SW 1271 (cell line): Measurements from ENCODE around the gene PRDM16.
"Not testable (repeated sequence)": the region's sequence is repeated elsewhere in the genome, so short reads cannot be mapped to it uniquely, and the experiment has no call there.

ENCODE experiments used
- DNase-seq, 2 experiments: peaks; one replicate each; lab custom pipeline; 2025; lab: John Stamatoyannopoulos, UW

PRDM16 gene

GRCh38 chr1:3162322-3162882, 93.4 kb downstream of the PRDM16 start:
- no peak for DNase-seq

- DNase-seq = no peak
These were observed 94.4 kb downstream of the PRDM16 start for GRCh38 chr1:3163356-3163755.

GRCh38 chr1:3164671-3165070, 95.7 kb downstream of the PRDM16 start:
- DNase-seq = no peak

GRCh38 chr1:3165189-3165588, 96.2 kb downstream of the PRDM16 start:
- DNase-seq = not testable (repeated sequence)

- no peak for DNase-seq
These were observed 97.4 kb downstream of the PRDM16 start for GRCh38 chr1:3166206-3166918.

GRCh38 chr1:3167255-3167654, 98.3 kb downstream of the PRDM16 start:
- no peak for DNase-seq

GRCh38 chr1:3168678-3169077, 99.7 kb downstream of the PRDM16 start:
- no peak for DNase-seq

- DNase-seq = no peak
These were observed 100.8 kb downstream of the PRDM16 start for GRCh38 chr1:3169665-3170356.

GRCh38 chr1:3170561-3171453, 101.8 kb downstream of the PRDM16 start:
- DNase-seq = no peak

- no peak for DNase-seq
These were observed 102.8 kb downstream of the PRDM16 start for GRCh38 chr1:3171761-3172160.

- DNase-seq = no peak
These were observed 103.7 kb downstream of the PRDM16 start for GRCh38 chr1:3172431-3173380.

GRCh38 chr1:3173381-3173980, 104.5 kb downstream of the PRDM16 start:
- no peak for DNase-seq

- DNase-seq = no peak
These were observed 105.7 kb downstream of the PRDM16 start for GRCh38 chr1:3174487-3175247.

GRCh38 chr1:3175486-3175885, 106.5 kb downstream of the PRDM16 start:
- DNase-seq = no peak

GRCh38 chr1:3176028-3176427, 107.0 kb downstream of the PRDM16 start:
- no peak for DNase-seq

- no peak for DNase-seq
These were observed 107.8 kb downstream of the PRDM16 start for GRCh38 chr1:3176820-3177219.

- no peak for DNase-seq
These were observed 109.3 kb downstream of the PRDM16 start for GRCh38 chr1:3178279-3178678.

GRCh38 chr1:3179471-3179870, 110.5 kb downstream of the PRDM16 start:
- DNase-seq = no peak

- no peak for DNase-seq
These were observed 111.9 kb downstream of the PRDM16 start for GRCh38 chr1:3180915-3181314.

- DNase-seq = no peak
These were observed 113.0 kb downstream of the PRDM16 start for GRCh38 chr1:3181956-3182355.
